HG02938 (cell line): ENCODE measurements around the gene ATP11A.
"Not testable (repeated sequence)": the region's sequence is repeated elsewhere in the genome, so short reads cannot be mapped to it uniquely, and the experiment has no call there.

Source experiments
- ATAC-seq: cut with Tn5 transposase; IDR thresholded peaks from one replicate; pipeline ENCODE4 v1.9.1; 2021; ENCODE audit warnings: mild to moderate bottlenecking, moderate library complexity; ENCODE audit not compliant: unreplicated experiment

ATP11A gene

GRCh38 chr13:112873851-112874750, 184.3 kb downstream of the ATP11A start:
- ATAC-seq: peak; percentile 82

GRCh38 chr13:112874751-112875300, 185.0 kb downstream of the ATP11A start:
- no peak for ATAC-seq

- no peak for ATAC-seq
These were observed 185.8 kb downstream of the ATP11A start for GRCh38 chr13:112875627-112876026.

GRCh38 chr13:112876305-112877000, 186.6 kb downstream of the ATP11A start:
- no peak for ATAC-seq

DNA sequence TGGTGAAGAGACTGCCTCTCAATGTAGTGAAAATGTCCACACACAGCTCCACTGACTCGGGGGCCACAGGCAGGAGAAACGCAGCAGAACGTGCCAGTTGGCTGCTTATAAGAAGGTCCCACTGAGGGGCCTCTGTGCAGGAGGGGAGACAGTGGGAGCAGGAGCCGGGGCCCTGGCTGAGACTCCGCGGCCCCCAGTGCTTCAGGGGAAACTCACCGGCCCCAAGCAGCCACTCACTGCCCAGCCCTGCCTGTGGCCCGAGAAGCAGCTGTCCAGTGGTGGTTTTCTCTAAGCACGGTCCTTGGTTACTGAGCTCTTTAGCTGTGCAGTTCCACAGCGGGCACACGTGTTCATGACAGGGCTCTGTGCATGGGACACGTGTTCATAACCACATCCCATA, 187.2 kb downstream of the ATP11A start:
- ATAC-seq: no peak

DNA sequence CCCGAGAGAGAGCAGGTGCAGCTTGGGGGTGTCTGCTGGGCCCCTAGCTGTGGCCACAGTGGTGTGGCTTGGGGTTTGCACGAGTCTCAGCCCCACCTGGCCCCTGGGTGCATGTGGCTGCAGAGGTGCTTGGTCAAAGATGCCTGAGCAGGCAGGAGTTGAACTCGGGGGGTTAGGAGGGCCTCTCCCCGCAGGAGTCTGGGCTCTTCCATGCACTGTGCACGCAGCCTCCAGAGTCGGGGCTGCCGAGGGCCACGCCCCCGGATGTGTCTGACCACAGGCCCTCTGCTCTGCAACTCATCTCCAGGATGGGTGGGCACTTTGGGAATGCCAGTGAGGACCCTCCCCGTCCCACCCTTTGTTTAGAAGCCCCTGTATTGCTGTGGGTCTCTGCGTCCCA, 187.7 kb downstream of the ATP11A start:
- ATAC-seq: no peak

GRCh38 chr13:112877976-112878955, 188.4 kb downstream of the ATP11A start:
- no peak for ATAC-seq

DNA sequence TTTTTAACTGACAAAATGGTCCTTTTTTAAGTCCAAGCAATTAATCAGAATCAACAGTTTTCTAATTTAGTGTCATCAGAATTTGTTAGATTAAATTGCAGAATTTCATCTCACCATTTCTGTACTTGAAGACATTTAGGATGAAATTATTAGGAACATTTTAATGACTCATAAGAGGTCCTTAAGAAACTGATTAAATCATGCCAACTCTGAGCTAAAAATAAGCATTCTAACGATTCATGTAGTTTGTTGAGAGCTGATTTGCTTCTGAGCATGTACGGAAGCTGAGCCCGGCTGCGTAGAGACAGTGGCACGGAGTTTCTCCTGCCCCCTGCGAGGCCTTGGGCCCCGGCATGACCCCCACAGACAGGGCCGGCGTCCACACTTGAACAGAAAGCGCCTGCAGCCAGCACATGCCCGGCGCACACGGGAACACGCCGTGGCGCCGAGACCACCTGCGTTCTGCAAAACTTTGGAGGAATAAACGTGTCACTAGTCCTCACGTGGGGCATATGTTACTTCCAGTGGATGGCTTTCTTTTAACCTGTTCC, 189.5 kb downstream of the ATP11A start:
- ATAC-seq: no peak

- ATAC-seq: no peak
These were observed 190.4 kb downstream of the ATP11A start for GRCh38 chr13:112880221-112880641.

- no peak for ATAC-seq
These were observed 191.2 kb downstream of the ATP11A start for GRCh38 chr13:112880976-112881540.

GRCh38 chr13:112881656-112882554, 192.1 kb downstream of the ATP11A start:
- ATAC-seq: no peak

DNA sequence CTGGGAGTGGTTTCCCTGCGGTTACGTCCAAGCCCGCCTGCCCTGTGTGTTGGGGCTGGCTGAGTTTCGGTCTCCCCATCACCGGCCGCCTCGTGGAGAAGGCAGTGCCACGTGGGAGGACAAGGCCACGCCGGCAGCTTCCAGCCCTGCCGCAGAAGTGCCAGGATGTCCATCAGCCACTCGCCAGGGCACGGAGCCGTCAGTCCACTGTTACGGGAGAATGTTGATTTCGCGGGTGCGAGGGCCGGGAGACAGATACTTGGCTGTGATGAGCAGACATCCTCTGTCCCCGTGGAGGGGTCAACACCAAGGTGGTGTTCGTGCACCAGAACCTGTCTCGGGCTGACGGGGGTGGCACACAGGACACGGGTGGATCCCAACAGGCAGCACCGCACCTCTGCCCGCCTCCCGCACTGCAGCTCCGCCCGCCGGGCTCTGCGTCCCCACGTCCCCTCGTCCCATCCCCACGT, 192.8 kb downstream of the ATP11A start:
- no peak for ATAC-seq

- ATAC-seq: no peak
These were observed 193.6 kb downstream of the ATP11A start for GRCh38 chr13:112883241-112883945.

GRCh38 chr13:112884700-112885099, 194.9 kb downstream of the ATP11A start:
- not testable (repeated sequence) for ATAC-seq

DNA sequence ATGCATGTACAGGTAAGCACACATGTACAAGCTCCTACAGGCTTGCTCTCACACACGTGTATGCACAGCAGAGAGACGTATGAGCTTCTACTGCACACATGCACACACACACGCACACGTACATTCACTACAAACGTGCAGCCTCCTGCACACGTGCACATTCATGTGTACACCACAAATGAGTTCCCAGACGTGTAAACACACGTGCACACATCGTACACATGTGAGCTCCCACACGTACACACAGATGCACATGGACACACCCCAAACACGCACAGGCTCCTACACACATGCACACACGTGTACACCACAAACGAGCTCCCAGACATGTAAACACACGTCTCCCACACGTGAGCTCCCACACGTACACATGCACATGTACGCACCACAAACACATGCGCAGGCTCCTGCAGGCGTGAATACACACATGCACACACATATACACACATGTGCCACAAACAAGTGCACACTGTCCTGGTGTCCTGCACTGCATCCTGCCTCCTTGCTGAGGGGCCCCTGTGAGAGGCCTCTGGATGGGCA, 195.5 kb downstream of the ATP11A start:
- no peak for ATAC-seq

DNA sequence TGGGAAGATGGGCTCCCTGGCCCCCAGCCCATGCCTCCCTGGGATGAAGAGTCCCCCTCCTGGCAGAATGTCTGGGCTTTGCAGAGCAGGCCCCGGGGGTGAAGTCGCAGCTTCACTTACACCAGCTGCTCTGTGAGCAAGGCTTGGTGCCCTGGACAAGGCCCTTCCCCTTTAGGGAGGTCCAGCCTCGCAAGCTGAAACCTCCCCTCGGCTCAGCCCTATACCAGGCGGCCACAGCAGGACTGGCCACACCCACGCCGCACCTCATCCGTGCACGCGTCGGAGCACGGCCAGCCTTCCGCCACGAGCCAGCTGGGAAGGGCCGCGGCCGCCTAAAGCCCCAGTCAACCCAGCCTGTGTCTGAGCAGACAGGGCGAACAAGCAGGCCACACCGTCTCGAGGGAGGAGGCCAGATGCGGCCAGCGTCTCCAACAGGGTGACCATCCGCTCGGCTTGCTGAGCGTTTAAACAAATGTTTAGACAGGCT, 196.0 kb downstream of the ATP11A start:
- ATAC-seq: no peak

DNA sequence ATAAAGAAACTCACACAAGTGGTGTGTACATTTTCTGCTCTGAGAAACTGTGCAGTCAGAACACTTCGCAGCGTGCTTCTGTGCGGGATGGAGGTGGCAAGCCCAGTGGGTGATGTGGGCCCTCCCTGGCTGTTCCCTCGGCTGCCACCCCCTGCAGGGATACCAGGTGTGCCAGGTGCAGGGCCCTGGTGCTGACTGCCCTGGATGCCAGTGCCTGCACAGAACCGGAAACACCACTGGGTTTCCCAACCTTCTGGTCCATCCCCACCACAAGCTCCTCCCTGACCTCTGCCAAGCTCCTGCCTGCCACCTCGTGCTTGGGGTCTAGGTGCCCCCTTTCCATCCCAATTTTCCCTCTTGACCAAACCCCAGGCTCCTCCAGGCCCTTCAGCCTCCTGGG, 197.3 kb downstream of the ATP11A start:
- no peak for ATAC-seq

GRCh38 chr13:112887557-112887991, 197.7 kb downstream of the ATP11A start:
- no peak for ATAC-seq
